Astrocyte (in vitro differentiated cells and primary cell): ENCODE data around the gene PLCXD3. TPM values are rescaled to one million over a fixed set of nuclear protein-coding genes. Genes with fewer than 3 reads are reported as not detected.

ENCODE experiments used
- DNase-seq: peaks from one replicate; pipeline ENCODE4 v3.0.0-alpha.2; 2010; ENCODE audit warnings: low read depth
- FAIRE-seq: peaks from 2 replicates; lab custom pipeline; 2011; peaks lifted over from hg19 to GRCh38; lab: Jason Lieb, UNC
- H2AFZ ChIP-seq: 2 replicates; pipeline ENCODE4 v1.6.0; 2012; ENCODE audit warnings: low read depth, low read length, inconsistent platforms
- H3K27ac ChIP-seq: 2 replicates; pipeline ENCODE4 v1.5.1; 2011; ENCODE audit warnings: low read depth, low read length, inconsistent platforms
- H3K27me3 ChIP-seq: 2 replicates; pipeline ENCODE4 v1.6.0; 2011; ENCODE audit warnings: low read length, inconsistent platforms; ENCODE audit not compliant: insufficient read depth
- H3K36me3 ChIP-seq: 2 replicates; pipeline ENCODE4 v1.5.1; 2011; ENCODE audit warnings: low read length, inconsistent platforms; ENCODE audit not compliant: insufficient read depth
- H3K4me1 ChIP-seq: 2 replicates; pipeline ENCODE4 v1.5.1; 2011; ENCODE audit warnings: low read length, inconsistent platforms; ENCODE audit not compliant: insufficient read depth
- H3K4me2 ChIP-seq: 2 replicates; pipeline ENCODE4 v1.6.0; 2012; ENCODE audit warnings: low read length, inconsistent platforms
- H3K4me3 ChIP-seq: 2 replicates; pipeline ENCODE4 v1.5.1; 2011; ENCODE audit warnings: low read depth, mild to moderate bottlenecking, low read length, inconsistent platforms; ENCODE audit not compliant: insufficient read depth
- H3K79me2 ChIP-seq: 2 replicates; pipeline ENCODE4 v1.6.0; 2012; ENCODE audit warnings: mild to moderate bottlenecking, low read length, inconsistent platforms; ENCODE audit not compliant: insufficient read depth
- H3K9ac ChIP-seq: 2 replicates; pipeline ENCODE4 v1.6.0; 2012; ENCODE audit warnings: mild to moderate bottlenecking, low read length, inconsistent platforms
- H3K9me3 ChIP-seq: 2 replicates; pipeline ENCODE4 v1.5.1; 2012; ENCODE audit warnings: low read depth, mild to moderate bottlenecking, low read length, inconsistent platforms; ENCODE audit not compliant: insufficient read depth
- H4K20me1 ChIP-seq: 2 replicates; pipeline ENCODE4 v1.6.0; 2012; ENCODE audit warnings: low read length, inconsistent platforms; ENCODE audit not compliant: insufficient read depth
- H3K27ac Mint-ChIP-seq: one replicate; pipeline ENCODE4 v1.8.0; 2021; ENCODE audit warnings: mild to moderate bottlenecking, mixed read lengths; ENCODE audit not compliant: unreplicated experiment
- H3K27me3 Mint-ChIP-seq: one replicate; pipeline ENCODE4 v1.8.0; 2021; ENCODE audit warnings: low read depth, mixed read lengths; ENCODE audit not compliant: unreplicated experiment
- H3K36me3 Mint-ChIP-seq: one replicate; pipeline ENCODE4 v1.8.0; 2021; ENCODE audit warnings: low read depth, mixed read lengths; ENCODE audit not compliant: unreplicated experiment
- H3K4me1 Mint-ChIP-seq: one replicate; pipeline ENCODE4 v1.8.0; 2021; ENCODE audit warnings: low read depth, mixed read lengths; ENCODE audit not compliant: unreplicated experiment
- H3K4me3 Mint-ChIP-seq: one replicate; pipeline ENCODE4 v1.8.0; 2021; ENCODE audit warnings: mild to moderate bottlenecking, moderate library complexity, mixed read lengths; ENCODE audit not compliant: unreplicated experiment
- H3K9me3 Mint-ChIP-seq: one replicate; pipeline ENCODE4 v1.8.0; 2021; ENCODE audit warnings: mild to moderate bottlenecking, mixed read lengths; ENCODE audit not compliant: unreplicated experiment
- CTCF ChIP-seq: IDR thresholded peaks from 2 replicates; pipeline ENCODE4 v1.5.1; 2011; ENCODE audit warnings: low read depth, mild to moderate bottlenecking, inconsistent platforms, low read length, moderate library complexity; ENCODE audit not compliant: insufficient read depth
- EZH2 ChIP-seq: IDR thresholded peaks from 2 replicates; pipeline ENCODE4 v1.6.1; 2012; ENCODE audit warnings: mild to moderate bottlenecking, low read length, inconsistent platforms; ENCODE audit not compliant: insufficient read depth
- total RNA-seq: library from RNA; stranded (reverse); gene quantifications from 2 replicates; pipeline ENCODE4 v1.2.1, GENCODE V29; 2021

Gene PLCXD3
- total RNA-seq, 1 donor from 2014 or later = 1.6 TPM

GRCh38 chr5:41522193-41522786 lies 11.9 kb upstream of the PLCXD3 start:
- no peak overlapping the region for H3K27ac ChIP-seq
- H3K9me3 ChIP-seq = no peaks in the 10 kb centered on the region
- H3K79me2 ChIP-seq = no peaks in the 10 kb centered on the region
- no peaks in the 10 kb centered on the region for H3K27me3 ChIP-seq
- H3K9me3 Mint-ChIP-seq = no peaks in the 10 kb centered on the region
- H3K4me3 ChIP-seq = no peak overlapping the region
- H3K4me1 Mint-ChIP-seq = peaks cover 15% of the 10 kb centered on the region
- H3K9ac ChIP-seq = no peak overlapping the region
- H2AFZ ChIP-seq = no peak overlapping the region
- DNase-seq (no peak), FAIRE-seq (no peak)
- no peaks in the 10 kb centered on the region for H3K27me3 Mint-ChIP-seq
- H3K27ac Mint-ChIP-seq = no peak overlapping the region
- TF ChIP-seq CTCF (no peak), EZH2 (no peak)
- H3K36me3 Mint-ChIP-seq = no peaks in the 10 kb centered on the region
- no peak overlapping the region for H3K4me3 Mint-ChIP-seq
- H3K36me3 ChIP-seq = no peaks in the 10 kb centered on the region
- H3K4me1 ChIP-seq = peaks cover 9% of the 10 kb centered on the region
- no peak overlapping the region for H3K4me2 ChIP-seq
- H4K20me1 ChIP-seq = no peaks in the 10 kb centered on the region

GRCh38 chr5:41519801-41520200 lies 9.4 kb upstream of the PLCXD3 start:
- FAIRE-seq = no peak
- H3K36me3 ChIP-seq = no peaks in the 10 kb centered on the region

More at GRCh38 chr5:41519801-41520200, 9.4 kb upstream of the PLCXD3 start:
- Mint-ChIP-seq H3K9me3 (no peaks in the 10 kb centered on the region), H3K4me1 (peaks cover 1% of the 10 kb centered on the region), H3K27me3 (no peaks in the 10 kb centered on the region), H3K27ac (no peak overlapping the region), H3K4me3 (no peak overlapping the region), H3K36me3 (no peaks in the 10 kb centered on the region)
- Histone ChIP-seq H3K9ac (no peak overlapping the region), H3K27me3 (no peaks in the 10 kb centered on the region), H3K4me1 (no peaks in the 10 kb centered on the region), H3K4me3 (no peak overlapping the region), H3K79me2 (no peaks in the 10 kb centered on the region), H3K4me2 (no peak overlapping the region), H2AFZ (no peak overlapping the region), H3K9me3 (no peaks in the 10 kb centered on the region), H3K27ac (no peak overlapping the region), H4K20me1 (no peaks in the 10 kb centered on the region)
- DNase-seq = no peak
- TF ChIP-seq CTCF (no peak), EZH2 (no peak)
